ENCODE data around the gene FAM181A. TPM values are rescaled to one million over a fixed set of nuclear protein-coding genes. Genes with fewer than 3 reads are reported as not detected.

FAM181A gene
- total RNA-seq, 2 donors from 2014 or later, result not detected

GRCh38 chr14:93929657-93930056, 2.5 kb downstream of the FAM181A start:
- no peak for DNase-seq (ENCODE audit: low spot score)
- no peak overlapping the region for H3K4me3 ChIP-seq
- no peaks in the 10 kb centered on the region for H3K4me1 ChIP-seq (ENCODE audit: control insufficient read depth in 1 of 2, low read depth in 2 of 2)
- no peak for ATAC-seq (ENCODE audit: insufficient number of reproducible peaks, low FRiP score, low read depth)
- no peaks in the 10 kb centered on the region for H3K9me3 ChIP-seq
- H3K27ac ChIP-seq, result no peak overlapping the region
- peaks cover 34% of the 10 kb centered on the region for H3K36me3 ChIP-seq
- TF ChIP-seq, protein P1, sequence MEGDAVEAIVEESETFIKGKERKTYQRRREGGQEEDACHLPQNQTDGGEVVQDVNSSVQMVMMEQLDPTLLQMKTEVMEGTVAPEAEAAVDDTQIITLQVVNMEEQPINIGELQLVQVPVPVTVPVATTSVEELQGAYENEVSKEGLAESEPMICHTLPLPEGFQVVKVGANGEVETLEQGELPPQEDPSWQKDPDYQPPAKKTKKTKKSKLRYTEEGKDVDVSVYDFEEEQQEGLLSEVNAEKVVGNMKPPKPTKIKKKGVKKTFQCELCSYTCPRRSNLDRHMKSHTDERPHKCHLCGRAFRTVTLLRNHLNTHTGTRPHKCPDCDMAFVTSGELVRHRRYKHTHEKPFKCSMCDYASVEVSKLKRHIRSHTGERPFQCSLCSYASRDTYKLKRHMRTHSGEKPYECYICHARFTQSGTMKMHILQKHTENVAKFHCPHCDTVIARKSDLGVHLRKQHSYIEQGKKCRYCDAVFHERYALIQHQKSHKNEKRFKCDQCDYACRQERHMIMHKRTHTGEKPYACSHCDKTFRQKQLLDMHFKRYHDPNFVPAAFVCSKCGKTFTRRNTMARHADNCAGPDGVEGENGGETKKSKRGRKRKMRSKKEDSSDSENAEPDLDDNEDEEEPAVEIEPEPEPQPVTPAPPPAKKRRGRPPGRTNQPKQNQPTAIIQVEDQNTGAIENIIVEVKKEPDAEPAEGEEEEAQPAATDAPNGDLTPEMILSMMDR (IDR thresholded peaks at IDR 0.05), result no peak
- H3K27me3 ChIP-seq (replicated peaks; ENCODE audit: insufficient read depth), result no peaks in the 10 kb centered on the region

- no peak overlapping the region for H3K4me3 ChIP-seq
- H3K27ac ChIP-seq, result no peak overlapping the region
- H3K27me3 ChIP-seq (replicated peaks; ENCODE audit: insufficient read depth), result no peaks in the 10 kb centered on the region
- ATAC-seq (ENCODE audit: insufficient number of reproducible peaks, low FRiP score, low read depth) (no peak), DNase-seq (ENCODE audit: low spot score) (no peak)
- no peaks in the 10 kb centered on the region for H3K9me3 ChIP-seq
- TF ChIP-seq, protein P1 (IDR thresholded peaks at IDR 0.05), result no peak
- H3K4me1 ChIP-seq (ENCODE audit: control insufficient read depth in 1 of 2, low read depth in 2 of 2), result no peaks in the 10 kb centered on the region
- H3K36me3 ChIP-seq, result peaks cover 42% of the 10 kb centered on the region
Measured at GRCh38 chr14:93930296-93930988, 3.3 kb downstream of the FAM181A start.

DNA sequence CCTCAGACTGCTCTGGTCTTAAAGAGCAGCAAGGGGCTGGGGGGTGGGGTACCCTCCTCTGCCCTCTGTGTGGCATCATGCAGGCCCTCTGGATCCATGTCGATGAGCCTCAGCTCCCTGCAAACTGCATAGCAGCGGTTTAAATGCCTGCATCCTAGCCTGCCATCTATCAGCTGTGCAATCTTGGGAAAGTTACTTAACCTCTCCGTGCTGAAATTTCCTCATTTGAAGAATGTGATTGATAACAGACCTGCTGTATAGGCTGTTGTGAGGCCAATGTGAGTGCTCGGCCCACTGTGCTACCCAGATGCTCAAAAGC, 3.8 kb downstream of the FAM181A start:
- ATAC-seq (ENCODE audit: insufficient number of reproducible peaks, low FRiP score, low read depth), result no peak
- Histone ChIP-seq H3K4me1 (ENCODE audit: control insufficient read depth in 1 of 2, low read depth in 2 of 2) (no peaks in the 10 kb centered on the region), H3K27me3 (replicated peaks; ENCODE audit: insufficient read depth) (no peaks in the 10 kb centered on the region), H3K36me3 (peaks cover 46% of the 10 kb centered on the region), H3K27ac (no peak overlapping the region), H3K4me3 (no peak overlapping the region), H3K9me3 (no peaks in the 10 kb centered on the region)
- TF ChIP-seq, protein P1 (IDR thresholded peaks at IDR 0.05), result no peak
- no peak for DNase-seq (ENCODE audit: low spot score)

DNA sequence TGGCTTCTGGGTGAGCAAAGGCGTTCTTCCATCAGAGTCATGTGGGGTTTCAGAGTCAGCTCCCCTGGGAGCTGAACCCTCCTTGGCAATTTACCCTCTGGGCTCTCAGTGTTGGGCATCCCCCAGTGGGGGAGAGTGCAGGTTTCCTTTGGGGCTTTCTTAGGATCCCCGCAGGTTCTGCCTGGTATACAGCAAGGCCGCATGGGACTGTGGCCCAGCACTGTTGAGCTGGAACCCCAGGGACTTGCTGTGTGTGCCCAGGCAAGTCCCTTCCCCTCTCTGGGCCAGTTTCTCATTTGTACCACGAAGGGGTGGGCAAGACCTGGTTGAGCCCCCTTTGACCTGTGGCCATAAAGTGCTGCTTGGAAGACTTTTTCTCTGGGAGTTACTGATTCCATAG, 5.5 kb downstream of the FAM181A start:
- H3K4me3 ChIP-seq, result no peak overlapping the region
- H3K4me1 ChIP-seq (ENCODE audit: control insufficient read depth in 1 of 2, low read depth in 2 of 2), result no peaks in the 10 kb centered on the region
- TF ChIP-seq, protein P1 (IDR thresholded peaks at IDR 0.05), result no peak
- no peak overlapping the region for H3K27ac ChIP-seq
- H3K9me3 ChIP-seq, result no peaks in the 10 kb centered on the region
- H3K36me3 ChIP-seq, result peaks cover 63% of the 10 kb centered on the region
- DNase-seq (ENCODE audit: low spot score) (no peak), ATAC-seq (ENCODE audit: insufficient number of reproducible peaks, low FRiP score, low read depth) (no peak)
- H3K27me3 ChIP-seq (replicated peaks; ENCODE audit: insufficient read depth), result no peaks in the 10 kb centered on the region

GRCh38 chr14:93935213-93935612, 8.1 kb downstream of the FAM181A start:
- Histone ChIP-seq H3K27ac (no peak overlapping the region), H3K36me3 (peaks cover 73% of the 10 kb centered on the region), H3K4me3 (no peak overlapping the region), H3K4me1 (ENCODE audit: control insufficient read depth in 1 of 2, low read depth in 2 of 2) (peaks cover 0 to 12% of the 10 kb centered on the region in 2 donors), H3K9me3 (no peaks in the 10 kb centered on the region), H3K27me3 (replicated peaks; ENCODE audit: insufficient read depth) (no peaks in the 10 kb centered on the region)
- ATAC-seq (ENCODE audit: insufficient number of reproducible peaks, low FRiP score, low read depth) (no peak), DNase-seq (ENCODE audit: low spot score) (no peak)
- TF ChIP-seq, protein P1 (IDR thresholded peaks at IDR 0.05), result no peak
